HCT116 (cell line): Measurements from ENCODE around the gene HIF1A. TPM values are rescaled to one million over a fixed set of nuclear protein-coding genes. Genes with fewer than 3 reads are reported as not detected.

ENCODE experiments used
- ATAC-seq: fragments of 200-7000 bp; cut with Tn5 transposase; 2 replicates; pipeline ENCODE4 v1.9.1; 2020; ENCODE audit warnings: mild to moderate bottlenecking, moderate library complexity
- BruUV-seq: library from RNA; stranded (reverse); fragments of 400-500 nt; replicated peaks from 2 replicates; lab custom pipeline; 2021; lab: Mats Ljungman, UMichigan
- CTCF ChIA-PET: fragments of 300-600 bp; sonication (Branson Sonifier 250); formaldehyde crosslinking; loops from one replicate; lab custom pipeline; 2021; ENCODE audit warnings: antibody characterized with exemption; lab: Charles Lee
- POLR2A ChIA-PET: fragments of 300-600, 350-600 bp; sonication (Branson Sonifier 250); formaldehyde crosslinking; loops from one replicate; lab custom pipeline; 2021; ENCODE audit warnings: antibody characterized with exemption; lab: Charles Lee
- RAD21 ChIA-PET, 2 experiments: fragments of 300-600 bp; sonication (Branson Sonifier 250); formaldehyde crosslinking; loops; one replicate each; lab custom pipeline; 2023; ENCODE audit warnings: low total read pairs in 2 of 2; ENCODE audit not compliant: uncharacterized antibody in 2 of 2, unreplicated experiment in 2 of 2, low non-redundant PET in 1 of 2; lab: Charles Lee
- DNase-seq: peaks from one replicate; pipeline ENCODE4 v3.0.0-alpha.2; 2010; ENCODE audit warnings: low read depth, low spot score
- H2AFZ ChIP-seq: fragments of 200-600 bp; shearing (Covaris generic), sonication (generic); 2 replicates; pipeline ENCODE4 v1.6.1; 2017; ENCODE audit warnings: low read depth, mixed run types, mixed read lengths, antibody characterized with exemption, low read length; ENCODE audit not compliant: poor library complexity, severe bottlenecking
- H3K27ac ChIP-seq: 2 replicates; pipeline ENCODE4 v1.5.1; 2012; ENCODE audit warnings: low read depth, low read length
- H3K27me3 ChIP-seq: fragments of 200-600 bp; sonication (generic); 2 replicates; pipeline ENCODE4 v1.6.1; 2016; ENCODE audit warnings: mixed run types, low read length, mixed read lengths; ENCODE audit not compliant: insufficient read depth
- H3K36me3 ChIP-seq, 2 experiments: fragments of 200-500 bp in 1 of 2; fragments of 200-600 bp in 1 of 2; sonication (Bioruptor generic) in 1 of 2; sonication (generic) in 1 of 2; 2 replicates each; pipeline versions ENCODE4 v1.5.1 to v1.6.1; 2014 to 2016; ENCODE audit warnings: low read length in 2 of 2, inconsistent platforms in 1 of 2, mixed read lengths in 1 of 2, mixed run types in 1 of 2; ENCODE audit not compliant: insufficient read depth in 2 of 2, control insufficient read depth in 1 of 2
- H3K4me1 ChIP-seq, 2 experiments: fragments of 200-600 bp in 1 of 2; sonication (generic) in 1 of 2; 2 replicates each; pipeline versions ENCODE4 v1.5.1 to v1.6.1; 2012 to 2017; ENCODE audit warnings: low read length in 2 of 2, inconsistent platforms in 1 of 2, mild to moderate bottlenecking in 1 of 2, mixed read lengths in 1 of 2, mixed run types in 1 of 2, moderate library complexity in 1 of 2; ENCODE audit not compliant: insufficient read depth in 2 of 2, control insufficient read depth in 1 of 2
- H3K4me2 ChIP-seq: fragments of 200-600 bp; sonication (generic); 2 replicates; pipeline ENCODE4 v1.6.1; 2017; ENCODE audit warnings: mixed run types, low read length, mixed read lengths
- H3K4me3 ChIP-seq, 2 experiments: fragments of 200-600 bp in 1 of 2; sonication (generic) in 1 of 2; replicated peaks in 1 of 2; 2 replicates each; pipeline ENCODE4 v1.5.1; 2011 to 2016; ENCODE audit warnings: low read length in 2 of 2, control low read depth in 1 of 2, low read depth in 1 of 2, mild to moderate bottlenecking in 1 of 2, mixed read lengths in 1 of 2, mixed run types in 1 of 2
- H3K79me2 ChIP-seq: fragments of 200-600 bp; sonication (generic); 2 replicates; pipeline ENCODE4 v1.6.1; 2017; ENCODE audit warnings: mild to moderate bottlenecking, mixed run types, low read length, moderate library complexity, mixed read lengths; ENCODE audit not compliant: insufficient read depth
- H3K9ac ChIP-seq: fragments of 200-600 bp; sonication (generic); 2 replicates; pipeline ENCODE4 v1.6.1; 2016; ENCODE audit warnings: low read length, mixed read lengths
- H3K9me2 ChIP-seq: fragments of 200-600 bp; sonication (generic), shearing (Covaris generic); 2 replicates; pipeline ENCODE4 v1.6.1; 2017; ENCODE audit warnings: mixed run types, mild to moderate bottlenecking, moderate library complexity; ENCODE audit not compliant: insufficient read depth
- H3K9me3 ChIP-seq, 2 experiments: fragments of 200-500 bp in 1 of 2; fragments of 200-600 bp in 1 of 2; sonication (Bioruptor generic) in 1 of 2; sonication (generic) in 1 of 2; 2 replicates each; pipeline ENCODE4 v1.6.1; 2014 to 2017; ENCODE audit warnings: low read length in 2 of 2, mixed read lengths in 2 of 2, inconsistent platforms in 1 of 2, low read depth in 1 of 2, mild to moderate bottlenecking in 1 of 2, mixed run types in 1 of 2, moderate library complexity in 1 of 2; ENCODE audit not compliant: control insufficient read depth in 1 of 2, insufficient read depth in 1 of 2
- H4K20me1 ChIP-seq: fragments of 200-600 bp; sonication (generic), shearing (Covaris generic); 2 replicates; pipeline ENCODE4 v1.6.1; 2017; ENCODE audit warnings: mixed run types, mild to moderate bottlenecking, moderate library complexity; ENCODE audit not compliant: insufficient read depth
- CEBPB ChIP-seq: IDR thresholded peaks from 2 replicates; pipeline ENCODE4 v1.6.1; 2012; ENCODE audit warnings: low read depth
- EGR1 ChIP-seq: IDR thresholded peaks from 2 replicates; pipeline ENCODE4 v1.6.1; 2012; ENCODE audit warnings: low read depth
- EZH2 ChIP-seq: fragments of 200-600 bp; sonication (generic); IDR thresholded peaks from 2 replicates; pipeline ENCODE4 v1.6.1; 2017; ENCODE audit warnings: antibody characterized with exemption, mixed run types
- JUND ChIP-seq: IDR thresholded peaks from 2 replicates; pipeline ENCODE4 v1.6.1; 2012
- POLR2AphosphoS5 ChIP-seq: IDR thresholded peaks from 2 replicates; pipeline ENCODE4 v1.6.1; 2011; ENCODE audit warnings: mild to moderate bottlenecking, low read depth, low read length, moderate library complexity
- REST ChIP-seq: IDR thresholded peaks from 2 replicates; pipeline ENCODE4 v1.6.1; 2012; ENCODE audit warnings: low read depth
- intact Hi-C: fragments of 100-400 bp; cut with micrococcal nuclease; formaldehyde crosslinking; loops from 2 replicates; pipeline ENCODE4 v1.10.0; 2022
- total RNA-seq: library from RNA; stranded (reverse); gene quantifications from one replicate; pipeline ENCODE4 v1.2.1, GENCODE V29; 2021; ENCODE audit not compliant: unreplicated experiment
- TF ChIP-seq, protein P1 (sequence below), 3 experiments: fragments of 200-600 bp in 1 of 3; sonication (generic) in 1 of 3; IDR thresholded peaks in 2 of 3; conservative IDR thresholded peaks in 1 of 3; 2 replicates each; pipeline ENCODE4 v1.5.1; 2012 to 2017; ENCODE audit warnings: low read depth in 2 of 3, low read length in 2 of 3, antibody characterized with exemption in 1 of 3, borderline replicate concordance in 1 of 3, control low read depth in 1 of 3, mild to moderate bottlenecking in 1 of 3, mixed read lengths in 1 of 3, mixed run types in 1 of 3, moderate library complexity in 1 of 3; ENCODE audit not compliant: insufficient read depth in 1 of 3

The HIF1A gene
- total RNA-seq, 1 experiment from 2014 or later: 113 TPM

- BruUV-seq: no TSS peak
Measured at GRCh38 chr14:61780125-61780524, 84.8 kb downstream of the HIF1A start.

More at GRCh38 chr14:61780125-61780524, 84.8 kb downstream of the HIF1A start:
- Histone ChIP-seq H3K4me1 (no peaks in the 10 kb centered on the region), H3K4me2 (no peak overlapping the region)
- TF ChIP-seq JUND: no peak
- TF ChIP-seq EZH2: no peak
- TF ChIP-seq EGR1: no peak
- no peak for TF ChIP-seq CEBPB
- TF ChIP-seq POLR2AphosphoS5: no peak
- no peak for TF ChIP-seq REST
- TF ChIP-seq, protein P1, sequence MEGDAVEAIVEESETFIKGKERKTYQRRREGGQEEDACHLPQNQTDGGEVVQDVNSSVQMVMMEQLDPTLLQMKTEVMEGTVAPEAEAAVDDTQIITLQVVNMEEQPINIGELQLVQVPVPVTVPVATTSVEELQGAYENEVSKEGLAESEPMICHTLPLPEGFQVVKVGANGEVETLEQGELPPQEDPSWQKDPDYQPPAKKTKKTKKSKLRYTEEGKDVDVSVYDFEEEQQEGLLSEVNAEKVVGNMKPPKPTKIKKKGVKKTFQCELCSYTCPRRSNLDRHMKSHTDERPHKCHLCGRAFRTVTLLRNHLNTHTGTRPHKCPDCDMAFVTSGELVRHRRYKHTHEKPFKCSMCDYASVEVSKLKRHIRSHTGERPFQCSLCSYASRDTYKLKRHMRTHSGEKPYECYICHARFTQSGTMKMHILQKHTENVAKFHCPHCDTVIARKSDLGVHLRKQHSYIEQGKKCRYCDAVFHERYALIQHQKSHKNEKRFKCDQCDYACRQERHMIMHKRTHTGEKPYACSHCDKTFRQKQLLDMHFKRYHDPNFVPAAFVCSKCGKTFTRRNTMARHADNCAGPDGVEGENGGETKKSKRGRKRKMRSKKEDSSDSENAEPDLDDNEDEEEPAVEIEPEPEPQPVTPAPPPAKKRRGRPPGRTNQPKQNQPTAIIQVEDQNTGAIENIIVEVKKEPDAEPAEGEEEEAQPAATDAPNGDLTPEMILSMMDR (IDR thresholded peaks at IDR 0.05 in 2 of 3, conservative IDR thresholded peaks at IDR 0.05 in 1 of 3; ENCODE audit: borderline replicate concordance in 1 of 3, insufficient read depth in 1 of 3, low read depth in 2 of 3, low read length in 2 of 3): no peak
- TF ChIP-seq, all 23 proteins: peak for 0
- Histone ChIP-seq H3K9me3 (no peaks in the 10 kb centered on the region), H2AFZ (no peak overlapping the region), H4K20me1 (no peaks in the 10 kb centered on the region), H3K27me3 (no peaks in the 10 kb centered on the region), H3K9ac (no peak overlapping the region), H3K36me3 (peaks cover 16 to 36% of the 10 kb centered on the region in 2 experiments), H3K79me2 (no peaks in the 10 kb centered on the region), H3K27ac (no peak overlapping the region), H3K4me3 (no peak overlapping the region), H3K9me2 (no peaks in the 10 kb centered on the region)
- ChIA-PET POLR2A (no interaction called here), CTCF (interaction anchor here (1.5 kb wide), 1 partner anchor 18 kb away, joined by 3 read pairs; the partner anchor contains the start of gene SNAPC1), RAD21 (no interaction called here)
- ATAC-seq (no peak), DNase-seq (no peak)
- intact Hi-C loops: no loop called here
